Activated CD8-positive, alpha-beta memory T cell treated with anti-CD3 and anti-CD28 coated beads, Interleukin-2, amount 10 ng/mL, durations not matched to agents 7 days and 5 days (primary cell): ENCODE results near the gene NSG1. TPM values are rescaled to one million over a fixed set of nuclear protein-coding genes. Genes with fewer than 3 reads are reported as not detected.

ENCODE experiments used
- ATAC-seq: fragments of 150-1000 bp; cut with Tn5 transposase; one replicate; pipeline ENCODE4 v1.10.0; 2021; ENCODE audit warnings: moderate library complexity
- CTCF ChIA-PET: fragments of 350-600 bp; sonication (Branson Sonifier 250); formaldehyde crosslinking; loops from one replicate; lab custom pipeline; 2021; ENCODE audit warnings: antibody characterized with exemption; lab: Charles Lee
- DNase-seq: peaks from one replicate; pipeline ENCODE4 v3.0.0-alpha.2; 2020
- H3K27ac Mint-ChIP-seq: one replicate; pipeline ENCODE4 v1.8.0; 2021; ENCODE audit warnings: mild to moderate bottlenecking, mixed read lengths
- H3K27me3 Mint-ChIP-seq: one replicate; pipeline ENCODE4 v1.8.0; 2021; ENCODE audit warnings: mixed read lengths
- H3K36me3 Mint-ChIP-seq: one replicate; pipeline ENCODE4 v1.8.0; 2021; ENCODE audit warnings: mild to moderate bottlenecking, mixed read lengths
- H3K4me1 Mint-ChIP-seq: one replicate; pipeline ENCODE4 v1.8.0; 2021; ENCODE audit warnings: mixed read lengths
- H3K4me3 Mint-ChIP-seq: one replicate; pipeline ENCODE4 v1.8.0; 2021; ENCODE audit warnings: mild to moderate bottlenecking, moderate library complexity, mixed read lengths
- H3K9me3 Mint-ChIP-seq: one replicate; pipeline ENCODE4 v1.8.0; 2022; ENCODE audit warnings: low read depth, mixed read lengths
- total RNA-seq, 2 experiments: library from RNA; stranded (reverse); gene quantifications; one replicate each; pipeline ENCODE4 v1.2.3, GENCODE V29; 2021

Gene NSG1
- total RNA-seq, 2 experiments from 2014 or later, result 3.4 to 9.8 TPM

DNA sequence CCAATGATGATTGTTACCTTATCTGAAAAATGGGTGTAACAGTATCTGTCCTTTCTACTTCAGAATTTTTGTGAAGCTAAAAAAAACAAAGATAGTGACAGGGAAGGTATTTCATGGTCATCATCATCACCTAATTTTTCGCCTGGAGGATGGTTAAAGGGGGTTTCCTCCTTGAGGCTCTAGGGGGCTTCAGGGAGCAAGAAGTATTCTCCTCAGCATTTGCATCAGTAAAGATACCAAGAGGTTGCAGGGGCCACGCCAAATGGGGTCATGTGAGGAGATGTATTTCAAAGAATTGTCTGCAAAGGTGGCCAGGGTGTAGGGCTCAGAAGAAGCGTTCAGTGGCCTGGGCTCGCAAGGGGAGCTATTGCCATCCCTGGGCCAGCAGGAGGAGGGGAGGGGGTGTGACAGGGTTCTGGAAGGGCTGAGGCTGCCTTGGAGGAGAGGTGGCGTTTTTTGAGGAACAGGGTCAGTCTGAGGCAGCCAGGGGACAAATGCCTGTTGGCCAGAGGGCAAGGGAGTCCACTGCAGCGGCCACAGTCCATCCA lies 7.3 kb upstream of the NSG1 start:
- peaks cover 2% of the 10 kb centered on the region for H3K9me3 Mint-ChIP-seq
- CTCF ChIA-PET, result no interaction called here
- H3K4me3 Mint-ChIP-seq, result no peak overlapping the region
- ATAC-seq (no peak), DNase-seq (no peak)
- no peaks in the 10 kb centered on the region for H3K4me1 Mint-ChIP-seq
- no peaks in the 10 kb centered on the region for H3K36me3 Mint-ChIP-seq
- no peak overlapping the region for H3K27ac Mint-ChIP-seq
- H3K27me3 Mint-ChIP-seq, result peaks cover 23% of the 10 kb centered on the region

DNA sequence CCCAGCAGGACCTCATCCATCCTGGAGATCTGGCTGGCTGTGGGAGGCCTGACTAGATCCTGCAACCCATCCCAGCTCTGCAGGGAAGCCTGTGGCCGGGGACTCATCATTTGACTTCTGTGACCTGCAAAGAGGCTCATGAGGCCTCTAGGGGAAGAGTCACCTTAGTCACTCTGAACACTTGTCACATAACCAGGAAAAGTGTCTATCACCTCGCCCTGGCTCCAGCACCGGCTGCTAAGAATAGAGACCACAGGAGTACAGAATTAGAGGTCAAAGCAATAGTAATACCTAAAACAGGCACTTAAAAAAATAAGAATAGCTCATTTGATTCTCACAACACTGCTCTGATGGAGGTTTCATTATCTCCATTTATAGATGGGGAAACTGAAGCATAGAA lies 3.8 kb upstream of the NSG1 start:
- CTCF ChIA-PET, result interaction anchor here (1.8 kb wide), 1 partner anchor 48 kb away, joined by 7 read pairs; no protein-coding TSS in a partner anchor
- Mint-ChIP-seq H3K4me3 (no peak overlapping the region), H3K9me3 (no peaks in the 10 kb centered on the region), H3K27me3 (peaks cover 39% of the 10 kb centered on the region), H3K4me1 (peaks cover 10% of the 10 kb centered on the region), H3K27ac (no peak overlapping the region), H3K36me3 (no peaks in the 10 kb centered on the region)
- ATAC-seq (no peak), DNase-seq (no peak)

DNA sequence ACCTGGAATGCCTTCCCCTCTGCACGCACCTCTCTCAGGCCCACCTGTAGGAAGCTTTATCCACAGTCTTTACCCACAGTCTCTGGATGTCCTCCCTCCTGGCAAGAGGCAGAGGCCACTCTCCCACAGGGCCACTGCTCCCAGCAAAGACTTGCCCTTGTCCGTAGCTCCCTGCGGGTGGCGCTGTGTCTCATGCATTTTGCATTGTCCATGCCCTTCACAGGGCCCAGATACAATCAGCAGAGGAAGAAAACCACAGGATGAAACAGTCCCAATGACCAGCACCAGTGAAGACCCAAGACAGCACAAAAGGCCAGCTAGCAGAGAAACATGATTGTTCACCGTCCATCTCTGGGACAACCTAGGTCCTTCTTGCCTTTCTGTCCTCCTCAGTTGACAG lies 2.1 kb upstream of the NSG1 start:
- no peak for ATAC-seq
- no peak overlapping the region for H3K27ac Mint-ChIP-seq
- CTCF ChIA-PET, result interaction anchor here (0.7 to 1.8 kb wide), 4 partner anchors 9 to 124 kb away, joined by 3 to 7 read pairs (median 3); no protein-coding TSS in a partner anchor
- no peaks in the 10 kb centered on the region for H3K9me3 Mint-ChIP-seq
- no peaks in the 10 kb centered on the region for H3K36me3 Mint-ChIP-seq
- H3K4me3 Mint-ChIP-seq, result no peak overlapping the region
- peaks cover 44% of the 10 kb centered on the region for H3K27me3 Mint-ChIP-seq
- H3K4me1 Mint-ChIP-seq, result peaks cover 14% of the 10 kb centered on the region
- DNase-seq, result no peak

DNA sequence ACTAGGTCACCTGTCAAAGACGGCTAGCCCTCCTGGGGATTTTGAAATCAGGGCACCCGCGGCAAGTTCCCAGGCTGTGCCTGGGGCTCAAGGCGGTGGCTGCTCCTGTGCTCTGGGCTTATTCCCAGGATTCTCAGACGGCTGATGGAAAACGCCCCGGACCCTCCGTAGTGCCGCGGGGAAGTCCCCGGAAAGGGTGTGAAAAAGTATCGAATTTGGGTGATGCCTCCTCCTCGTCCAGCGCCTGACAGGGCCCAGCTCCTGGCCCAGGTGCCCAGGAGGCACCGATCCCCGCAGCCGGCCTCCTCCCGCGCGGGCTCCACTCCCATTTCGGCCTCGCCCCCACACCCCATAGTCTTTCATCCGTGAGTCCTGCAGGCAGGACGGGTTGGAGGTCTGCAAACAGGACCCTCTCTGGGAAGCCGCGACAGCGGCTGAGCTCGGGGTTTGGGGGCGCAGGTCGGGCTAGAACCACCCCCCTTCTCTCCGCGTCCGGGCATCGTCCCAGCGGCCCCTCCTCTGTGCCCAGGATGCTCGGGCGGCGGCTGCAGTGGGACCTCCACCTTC lies 1.1 kb upstream of the NSG1 start:
- no peak for ATAC-seq
- peaks cover 44% of the 10 kb centered on the region for H3K27me3 Mint-ChIP-seq
- H3K4me3 Mint-ChIP-seq, result peak overlapping the region; percentile 67
- no peaks in the 10 kb centered on the region for H3K36me3 Mint-ChIP-seq
- no peaks in the 10 kb centered on the region for H3K9me3 Mint-ChIP-seq
- no peak for DNase-seq
- peaks cover 14% of the 10 kb centered on the region for H3K4me1 Mint-ChIP-seq
- CTCF ChIA-PET, result interaction anchor here (0.8 kb wide), 1 partner anchor 134 kb away, joined by 4 read pairs; no protein-coding TSS in a partner anchor
- H3K27ac Mint-ChIP-seq, result no peak overlapping the region

GRCh38 chr4:4386296-4386735 lies 586 bp upstream of the NSG1 start:
- Mint-ChIP-seq H3K27me3 (peaks cover 40% of the 10 kb centered on the region), H3K36me3 (no peaks in the 10 kb centered on the region), H3K9me3 (no peaks in the 10 kb centered on the region), H3K4me3 (peak overlapping the region; percentile 67), H3K4me1 (peaks cover 14% of the 10 kb centered on the region), H3K27ac (no peak overlapping the region)
- DNase-seq (peak; percentile 51), ATAC-seq (peak; percentile 67)
- CTCF ChIA-PET, result no interaction called here

- peaks cover 32% of the 10 kb centered on the region for H3K27me3 Mint-ChIP-seq
- peaks cover 14% of the 10 kb centered on the region for H3K4me1 Mint-ChIP-seq
- ATAC-seq (no peak), DNase-seq (peak; percentile 44)
- peak overlapping the region; percentile 54 for H3K4me3 Mint-ChIP-seq
- no peaks in the 10 kb centered on the region for H3K9me3 Mint-ChIP-seq
- CTCF ChIA-PET, result no interaction called here
- no peak overlapping the region for H3K27ac Mint-ChIP-seq
- H3K36me3 Mint-ChIP-seq, result no peaks in the 10 kb centered on the region
Observed at GRCh38 chr4:4387531-4388310, 819 bp downstream of the NSG1 start.

DNA sequence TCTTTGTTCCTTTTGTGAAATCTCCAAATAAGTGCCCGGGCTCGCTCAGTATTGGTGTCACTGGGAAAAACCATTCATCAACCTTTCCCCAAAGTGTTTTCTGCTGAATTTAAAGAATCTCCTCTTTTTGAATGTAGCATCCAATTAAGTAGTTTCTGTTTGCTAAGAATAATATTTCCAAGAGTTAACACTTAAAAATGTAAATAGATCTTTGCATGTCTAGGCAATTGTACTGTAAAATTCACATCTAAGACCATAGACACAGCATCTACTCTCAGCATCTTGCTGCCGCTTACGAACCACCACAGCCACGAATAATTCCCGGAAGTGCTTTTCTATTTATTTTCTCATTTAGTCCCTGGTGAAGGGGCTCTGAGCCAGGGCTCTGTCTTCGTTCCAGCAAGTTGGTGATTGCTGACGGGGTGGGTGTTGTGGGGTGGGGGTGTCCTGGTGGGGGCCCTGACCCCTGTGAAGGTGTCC lies 1.4 kb downstream of the NSG1 start:
- peaks cover 14% of the 10 kb centered on the region for H3K4me1 Mint-ChIP-seq
- no peak for ATAC-seq
- H3K4me3 Mint-ChIP-seq, result peak overlapping the region; percentile 54
- H3K27ac Mint-ChIP-seq, result no peak overlapping the region
- no peaks in the 10 kb centered on the region for H3K9me3 Mint-ChIP-seq
- H3K27me3 Mint-ChIP-seq, result peaks cover 29% of the 10 kb centered on the region
- H3K36me3 Mint-ChIP-seq, result no peaks in the 10 kb centered on the region
- CTCF ChIA-PET, result no interaction called here
- no peak for DNase-seq

DNA sequence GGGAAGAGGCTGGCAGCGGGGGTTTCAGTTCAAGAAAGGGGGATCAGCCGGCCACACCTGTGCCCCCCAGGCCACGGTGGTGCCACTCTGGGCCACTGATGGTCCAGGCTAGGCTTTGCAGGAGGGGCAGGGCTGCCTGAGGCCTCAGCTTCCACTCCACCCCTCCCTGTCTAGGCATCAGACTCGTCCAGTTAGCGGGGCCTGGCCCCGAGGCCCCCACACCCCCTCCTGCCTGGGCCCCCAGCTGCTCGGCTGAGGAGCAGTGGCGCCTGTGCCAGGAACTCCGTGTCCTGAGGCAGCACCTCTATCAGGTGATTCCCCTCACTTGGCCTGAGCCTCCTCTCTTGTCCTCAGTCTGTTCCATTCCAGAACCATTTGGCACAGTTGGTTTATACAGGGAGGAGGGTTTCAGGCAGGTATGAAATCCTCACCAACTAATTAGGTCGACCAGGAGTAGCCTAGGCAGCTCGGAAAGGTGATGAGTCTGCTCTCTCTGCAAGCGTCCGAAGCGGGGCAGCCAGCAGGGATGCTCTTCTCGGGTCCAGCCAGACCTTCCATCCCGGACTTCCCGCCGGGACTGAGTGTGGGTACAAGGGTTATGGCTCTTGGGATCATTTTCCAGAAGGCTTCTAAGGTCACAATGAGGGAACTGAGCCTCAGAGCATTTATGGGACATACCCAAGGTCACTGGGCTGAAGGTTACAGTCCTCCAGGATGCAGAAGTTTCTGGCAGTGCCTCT lies 2.1 kb downstream of the NSG1 start:
- Mint-ChIP-seq H3K36me3 (no peaks in the 10 kb centered on the region), H3K27ac (no peak overlapping the region), H3K27me3 (peaks cover 26% of the 10 kb centered on the region), H3K4me1 (peaks cover 14% of the 10 kb centered on the region), H3K4me3 (no peak overlapping the region), H3K9me3 (no peaks in the 10 kb centered on the region)
- no peak for ATAC-seq
- CTCF ChIA-PET, result no interaction called here
- no peak for DNase-seq

DNA sequence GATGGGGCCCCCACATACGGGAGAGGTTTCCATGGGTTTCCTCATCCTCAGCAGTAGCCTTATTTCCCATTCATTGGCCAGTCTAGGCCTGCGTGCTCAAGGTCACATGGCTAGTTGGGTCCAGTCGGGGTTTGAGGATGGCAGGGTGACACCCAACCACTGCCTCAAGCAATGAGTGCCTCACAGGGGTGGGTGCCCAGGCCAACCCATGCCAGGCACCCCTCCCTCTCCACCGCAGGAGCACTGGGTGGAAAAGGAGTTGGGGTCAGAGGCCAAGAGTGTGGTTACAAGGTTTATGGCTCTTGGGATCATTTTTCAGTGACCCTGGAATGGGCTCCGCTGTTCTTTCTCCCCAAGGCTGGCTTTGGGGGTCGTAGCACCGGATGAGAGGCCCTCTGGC lies 3.1 kb downstream of the NSG1 start:
- no peak overlapping the region for H3K4me3 Mint-ChIP-seq
- no peaks in the 10 kb centered on the region for H3K36me3 Mint-ChIP-seq
- H3K4me1 Mint-ChIP-seq, result peaks cover 11% of the 10 kb centered on the region

DNA sequence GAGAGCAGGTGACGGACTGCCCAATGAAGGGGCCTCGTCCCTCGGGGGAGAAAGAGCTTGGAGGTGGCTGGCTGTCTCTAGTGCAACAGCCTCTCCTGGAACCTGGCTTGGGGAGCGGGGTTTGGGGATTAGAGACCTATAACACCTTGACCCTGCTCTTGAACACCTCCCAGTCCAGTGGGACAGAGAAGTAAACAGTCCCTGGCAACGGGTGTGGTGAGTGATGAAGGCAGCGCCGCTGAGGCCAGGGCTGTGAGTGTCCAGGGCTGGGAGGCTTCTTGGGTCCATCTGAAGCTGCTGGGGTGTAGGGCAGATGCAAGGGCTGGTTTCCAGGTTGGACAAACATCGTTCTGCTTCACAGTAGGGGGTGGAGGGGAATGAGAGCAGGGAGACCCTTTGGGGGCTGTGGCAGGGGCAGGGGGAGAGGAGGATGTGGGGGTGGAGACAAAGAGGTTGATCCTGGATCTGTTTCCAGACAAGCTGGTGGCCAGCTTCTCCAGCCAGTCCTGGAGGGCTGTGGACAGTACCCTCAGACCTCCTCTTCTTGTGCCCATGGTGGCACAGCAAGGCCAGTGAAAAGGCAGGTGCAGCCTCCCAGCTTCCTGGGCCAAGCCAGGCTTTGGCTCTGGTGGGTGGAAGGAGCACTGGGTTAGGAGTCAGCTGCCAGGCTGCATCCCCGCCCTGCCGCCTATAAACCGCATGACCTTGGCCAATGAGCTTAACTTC lies 3.8 kb downstream of the NSG1 start:
- CTCF ChIA-PET, result interaction anchor here (0.7 kb wide), 1 partner anchor 131 kb away, joined by 3 read pairs; no protein-coding TSS in a partner anchor
- Mint-ChIP-seq H3K9me3 (no peaks in the 10 kb centered on the region), H3K27ac (no peak overlapping the region)

More for the DNA sequence above, 3.1 kb downstream of the NSG1 start:
- no peak for ATAC-seq
- CTCF ChIA-PET, result no interaction called here
- no peak overlapping the region for H3K27ac Mint-ChIP-seq
- DNase-seq, result no peak
- H3K27me3 Mint-ChIP-seq, result peaks cover 16% of the 10 kb centered on the region
- H3K9me3 Mint-ChIP-seq, result no peaks in the 10 kb centered on the region

DNA sequence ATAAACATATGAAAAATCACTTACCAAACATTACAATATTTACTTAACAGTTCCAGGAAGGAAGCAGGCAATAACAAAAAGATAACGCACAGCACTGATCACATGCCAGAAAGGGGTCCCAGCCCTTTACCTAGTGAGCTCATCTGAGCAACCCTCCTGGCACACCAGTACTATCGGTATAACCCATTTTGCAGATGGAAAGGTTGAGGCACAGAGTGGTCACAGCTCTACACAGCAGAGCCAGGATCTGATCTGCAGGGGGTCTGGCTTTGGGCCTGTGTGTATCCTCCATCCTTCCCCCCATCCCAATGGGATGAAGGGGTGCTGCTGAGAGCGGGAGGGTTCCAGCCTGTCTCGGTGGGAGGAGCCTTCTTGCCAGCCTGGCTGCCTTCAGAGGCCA lies 5.0 kb downstream of the NSG1 start:
- CTCF ChIA-PET, result no interaction called here
- no peak overlapping the region for H3K27ac Mint-ChIP-seq
- H3K4me3 Mint-ChIP-seq, result no peak overlapping the region
- no peaks in the 10 kb centered on the region for H3K36me3 Mint-ChIP-seq
- no peaks in the 10 kb centered on the region for H3K9me3 Mint-ChIP-seq
- DNase-seq (no peak), ATAC-seq (no peak)
- peaks cover 5% of the 10 kb centered on the region for H3K4me1 Mint-ChIP-seq
- H3K27me3 Mint-ChIP-seq, result peaks cover 6% of the 10 kb centered on the region

More for the DNA sequence above, 3.8 kb downstream of the NSG1 start:
- Mint-ChIP-seq H3K36me3 (no peaks in the 10 kb centered on the region), H3K4me3 (no peak overlapping the region), H3K27me3 (peaks cover 11% of the 10 kb centered on the region), H3K4me1 (peaks cover 10% of the 10 kb centered on the region)
- ATAC-seq (no peak), DNase-seq (no peak)

- CTCF ChIA-PET, result no interaction called here
- Mint-ChIP-seq H3K9me3 (no peaks in the 10 kb centered on the region), H3K27me3 (peaks cover 6% of the 10 kb centered on the region), H3K27ac (no peak overlapping the region), H3K36me3 (peaks cover under 1% of the 10 kb centered on the region), H3K4me1 (peaks cover 5% of the 10 kb centered on the region), H3K4me3 (no peak overlapping the region)
- no peak for DNase-seq
- no peak for ATAC-seq
Observed at GRCh38 chr4:4392501-4393183, 5.7 kb downstream of the NSG1 start.
